K562 (cell line): Measurements from ENCODE around the gene CD101. TPM values are rescaled to one million over a fixed set of nuclear protein-coding genes. Genes with fewer than 3 reads are reported as not detected.

Experiments used
- ATAC-seq: fragments of 200-7000 bp; cut with Tn5 transposase; 3 replicates; pipeline ENCODE4 v1.9.1; 2020; ENCODE audit warnings: moderate library complexity
- BruUV-seq: library from RNA; stranded (reverse); fragments of 400-500 nt; replicated peaks from 2 replicates; lab custom pipeline; 2021; lab: Mats Ljungman, UMichigan
- CTCF ChIA-PET: fragments of 300-600 bp; formaldehyde crosslinking; extraction: SDS; loops from one replicate; lab custom pipeline; 2021; ENCODE audit warnings: low intra/inter-chr PET ratio; lab: Yijun Ruan, JAX
- POLR2A ChIA-PET: fragments of 300-600, 350-650 bp; sonication (Branson Sonifier 250); formaldehyde crosslinking; extraction: SDS; loops from one replicate; lab custom pipeline; 2021; ENCODE audit warnings: antibody characterized with exemption, inconsistent platforms; lab: Yijun Ruan, JAX
- DNase-seq, 4 experiments: peaks; one replicate each; pipeline versions ENCODE4 v3.0.0 to v3.0.0-alpha.2; 2011 to 2018; ENCODE audit warnings: low spot score in 3 of 4, mixed read lengths in 3 of 4; ENCODE audit errors: extremely low read depth in 1 of 4
- FAIRE-seq: peaks from 2 replicates; lab custom pipeline; 2011; peaks lifted over from hg19 to GRCh38; lab: Jason Lieb, UNC
- H2AFZ ChIP-seq: 2 replicates; pipeline ENCODE4 v1.6.0; 2011; ENCODE audit warnings: low read depth, low read length, control low read depth, inconsistent platforms
- H3K27ac ChIP-seq: fragments of 200-600 bp; 3 replicates; pipeline ENCODE4 v1.8.0; 2011; ENCODE audit warnings: low read depth, mild to moderate bottlenecking, control low read depth, inconsistent platforms, low read length, moderate library complexity, mixed read lengths; ENCODE audit errors: extremely low read depth
- H3K27me3 ChIP-seq, 2 experiments: fragments of 300-600 bp in 1 of 2; 2 replicates in 1 of 2; 3 replicates in 1 of 2; pipeline versions ENCODE4 v1.6.0 to v1.8.0; 2011; ENCODE audit warnings: inconsistent platforms in 2 of 2, low read length in 2 of 2, mild to moderate bottlenecking in 1 of 2, mixed read lengths in 1 of 2, moderate library complexity in 1 of 2; ENCODE audit not compliant: control insufficient read depth in 2 of 2, insufficient read depth in 2 of 2
- H3K36me3 ChIP-seq: fragments of 300-600 bp; 3 replicates; pipeline ENCODE4 v1.8.0; 2011; ENCODE audit warnings: mild to moderate bottlenecking, low read length, inconsistent platforms; ENCODE audit not compliant: control insufficient read depth, insufficient read depth
- H3K4me1 ChIP-seq, 2 experiments: fragments of 200-600 bp in 1 of 2; replicated peaks in 1 of 2; 2 replicates in 1 of 2; 3 replicates in 1 of 2; pipeline versions ENCODE4 v1.5.1 to v1.8.0; 2011; ENCODE audit warnings: inconsistent platforms in 2 of 2, low read length in 2 of 2, mild to moderate bottlenecking in 1 of 2, mixed read lengths in 1 of 2, moderate library complexity in 1 of 2; ENCODE audit not compliant: control insufficient read depth in 2 of 2, insufficient read depth in 2 of 2
- H3K4me2 ChIP-seq: 2 replicates; pipeline ENCODE4 v1.6.1; 2011; ENCODE audit warnings: low read length, control low read depth, inconsistent platforms, mixed read lengths; ENCODE audit not compliant: insufficient read depth
- H3K4me3 ChIP-seq: fragments of 200-600 bp; sonication (generic), shearing (Covaris generic); 2 replicates; pipeline ENCODE4 v1.5.1; 2016; ENCODE audit warnings: control low read depth, inconsistent platforms
- H3K79me2 ChIP-seq: fragments of 200-600 bp; 3 replicates; pipeline ENCODE4 v1.8.0; 2011; ENCODE audit warnings: low read length, inconsistent platforms; ENCODE audit not compliant: control insufficient read depth, insufficient read depth
- H3K9ac ChIP-seq, 2 experiments: 2 replicates each; pipeline versions ENCODE4 v1.6.0 to v1.6.1; 2011; ENCODE audit warnings: low read depth in 2 of 2, low read length in 2 of 2, control low read depth in 1 of 2, inconsistent platforms in 1 of 2, mild to moderate bottlenecking in 1 of 2, mixed read lengths in 1 of 2; ENCODE audit not compliant: insufficient read depth in 1 of 2
- H3K9me1 ChIP-seq: one replicate; pipeline ENCODE4 v1.6.0; 2011; ENCODE audit warnings: inconsistent platforms, mild to moderate bottlenecking, low read length, moderate library complexity; ENCODE audit not compliant: control insufficient read depth, insufficient read depth
- H3K9me3 ChIP-seq: replicated peaks from 2 replicates; pipeline ENCODE4 v1.5.1; 2011; ENCODE audit warnings: low read depth, low read length, inconsistent platforms; ENCODE audit not compliant: control insufficient read depth, insufficient read depth
- H4K20me1 ChIP-seq: replicated peaks from 2 replicates; pipeline ENCODE4 v1.6.1; 2011; ENCODE audit warnings: low read length, inconsistent platforms, mixed read lengths; ENCODE audit not compliant: control insufficient read depth, insufficient read depth
- ARID3B ChIP-seq: fragments of 250-450 bp; sonication (Bioruptor Pico); IDR thresholded peaks from 2 replicates; pipeline ENCODE4 v1.4.0; 2020; ENCODE audit warnings: borderline replicate concordance
- CTCFL ChIP-seq: IDR thresholded peaks from 2 replicates; pipeline ENCODE4 v1.6.1; 2011; ENCODE audit warnings: borderline replicate concordance, low read depth, mild to moderate bottlenecking, moderate library complexity, low read length; ENCODE audit not compliant: insufficient read depth, poor library complexity, severe bottlenecking
- HEY1 ChIP-seq: fragments of 250-450 bp; sonication (Bioruptor Pico); IDR thresholded peaks from 2 replicates; pipeline ENCODE4 v1.5.0; 2020; ENCODE audit warnings: mild to moderate bottlenecking, moderate library complexity, borderline replicate concordance
- KLF10 ChIP-seq: fragments of 250-450 bp; sonication (Bioruptor Pico); IDR thresholded peaks from 2 replicates; pipeline ENCODE4 v1.6.1; 2021; ENCODE audit warnings: matching md5 sums
- RBM17 ChIP-seq: fragments of 200-400 bp; formaldehyde crosslinking; IDR thresholded peaks from 2 replicates; pipeline ENCODE4 v1.6.1; 2017; ENCODE audit warnings: low read depth, mild to moderate bottlenecking, low read length, borderline replicate concordance
- RBM25 ChIP-seq: fragments of 200-400 bp; formaldehyde crosslinking; IDR thresholded peaks from 2 replicates; pipeline ENCODE4 v1.6.1; 2018; ENCODE audit warnings: low read length, low read depth, moderate library complexity; ENCODE audit not compliant: severe bottlenecking
- RBM34 ChIP-seq: fragments of 200-400 bp; formaldehyde crosslinking; IDR thresholded peaks from 2 replicates; pipeline ENCODE4 v1.6.1; 2018; ENCODE audit warnings: low read length, borderline replicate concordance; ENCODE audit not compliant: insufficient read depth
- ZNF165 ChIP-seq: fragments of 250-450 bp; sonication (Bioruptor Pico); IDR thresholded peaks from 2 replicates; pipeline ENCODE4 v1.4.0; 2020; ENCODE audit warnings: borderline replicate concordance
- ZNF507 ChIP-seq: conservative IDR thresholded peaks from 2 replicates; pipeline ENCODE4 v1.6.1; 2017; ENCODE audit warnings: missing genetic modification characterization, missing compliant biosample characterization
- ZNF717 ChIP-seq: fragments of 250-450 bp; sonication (Bioruptor Pico); IDR thresholded peaks from 2 replicates; pipeline ENCODE4 v1.5.0; 2021
- WGBS: fragments of 100-300 bp; shearing (Covaris generic); methylation state at CpG from one replicate; pipeline ENCODE4 v1.1.6; 2016; ENCODE audit warnings: low coverage, mixed read lengths; ENCODE audit not compliant: insufficient coverage; ENCODE audit errors: missing lambda C conversion rate; 5-methylcytosine and 5-hydroxymethylcytosine counted together
- in situ Hi-C: fragments of 300-500 bp; cut with MboI; formaldehyde crosslinking; loops from 4 replicates; pipeline ENCODE4 v1.15.0; 2018; ENCODE audit warnings: inconsistent platforms, mixed read lengths
- intact Hi-C: fragments of 100-400 bp; cut with micrococcal nuclease; formaldehyde crosslinking; loops from 2 replicates; pipeline ENCODE4 v1.14.2; 2022
- polyA plus RNA-seq, 8 experiments: library from polyadenylated mRNA; depleted of rRNA in 4 of 8; stranded (reverse) in 5 of 8; unstranded in 3 of 8; fragments of >200 nt; fragmentation: Nextera tagmentation in 2 of 8; fragmentation: Illumina TruSeq in 1 of 8; extraction: Ambion mirVana in 2 of 8; extraction: Trizol in 1 of 8; gene quantifications; 2 replicates each; pipeline versions ENCODE4 v1.2.1 to v1.2.3, GENCODE V29; 2011 to 2014; ENCODE audit warnings: inconsistent platforms in 1 of 8, missing spikeins in 1 of 8
- total RNA-seq, 7 experiments: library from RNA; depleted of rRNA in 6 of 7; stranded (reverse); fragments of >200 nt in 6 of 7; fragmentation: Illumina TruSeq in 2 of 7; extraction: Trizol in 2 of 7; gene quantifications; 2 replicates each; pipeline versions ENCODE4 v1.2.1 to v1.2.3, GENCODE V29; 2011 to 2021; ENCODE audit warnings: low replicate concordance in 1 of 7

CD101 gene
- total and polyA plus RNA-seq, 9 of the 15 experiments (the other 6 are each of a cell fraction or from before 2014, with no cell fraction given), result 0.04 to 1.1 (median 0.20) TPM

DNA sequence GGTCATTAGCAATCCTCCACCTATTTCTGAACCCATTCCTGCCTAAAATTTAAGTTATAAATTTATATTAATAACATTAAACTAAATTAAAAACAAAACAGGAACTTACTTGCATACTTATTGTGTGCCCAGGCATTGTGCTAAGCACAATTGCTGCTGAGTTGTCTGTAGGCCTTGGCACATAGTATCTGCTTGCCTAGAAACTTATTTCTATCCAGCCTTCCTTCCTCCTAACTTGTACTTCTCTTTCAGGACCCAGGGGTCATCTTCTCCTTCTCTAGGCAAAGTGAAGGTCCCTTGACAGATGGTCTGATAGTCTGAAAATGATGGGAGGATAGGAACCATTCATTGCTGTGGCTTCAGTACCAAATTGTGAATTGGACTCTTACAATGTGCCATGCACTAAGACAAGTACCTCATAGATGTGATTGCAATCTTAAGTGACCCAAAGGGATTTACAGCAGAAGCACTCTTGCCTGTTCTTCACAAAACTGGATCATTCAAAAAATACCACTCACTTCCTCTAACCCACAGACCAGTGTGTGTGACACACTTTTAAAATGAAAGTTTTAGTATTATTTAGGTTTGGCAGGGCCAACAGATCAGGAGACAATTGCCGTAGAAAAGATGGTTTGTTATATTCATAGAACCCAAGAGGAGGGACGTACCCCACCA lies 10.3 kb upstream of the CD101 start:
- no peak overlapping the region for H3K4me3 ChIP-seq
- in situ Hi-C loops, result no loop called here
- H2AFZ ChIP-seq, result no peak overlapping the region
- no peaks in the 10 kb centered on the region for H3K79me2 ChIP-seq
- POLR2A ChIA-PET, result interaction anchor here (0.6 to 1.7 kb wide), 2 partner anchors 7 to 214 kb away, joined by 3 to 5 read pairs; no protein-coding TSS in a partner anchor
- no peaks in the 10 kb centered on the region for H3K9me3 ChIP-seq
- peak; percentile 23 for FAIRE-seq
- H3K4me1 ChIP-seq, result peaks cover 6% of the 10 kb centered on the region in 2 experiments; a peak in 4 of 5 replicates
- H3K27me3 ChIP-seq, result no peaks in the 10 kb centered on the region
- no peak overlapping the region for H3K9ac ChIP-seq
- no peak overlapping the region for H3K4me2 ChIP-seq
- CTCF ChIA-PET, result no interaction called here
- no peaks in the 10 kb centered on the region for H4K20me1 ChIP-seq
- H3K27ac ChIP-seq, result no peak overlapping the region
- no peak for ATAC-seq
- 71% methylated on average over 2 of the region's 2 CpGs for WGBS
- TF ChIP-seq HEY1 (no peak), ARID3B (CRISPR knock-in tag) (no peak), ZNF165 (no peak), ZNF507 (tag) (no peak), ZNF717 (CRISPR knock-in tag) (no peak), KLF10 (no peak), RBM25 (no peak), CTCFL (no peak), RBM17 (no peak), RBM34 (no peak)
- peaks cover 14% of the 10 kb centered on the region; the same call in 2 of the 3 replicates for H3K36me3 ChIP-seq
- H3K9me1 ChIP-seq, result no peaks in the 10 kb centered on the region
- intact Hi-C loops, result no loop called here
- no peak for DNase-seq
- BruUV-seq, result no TSS peak
